HepG2 (cell line): ENCODE results near the gene ARTN. TPM values are rescaled to one million over a fixed set of nuclear protein-coding genes. Genes with fewer than 3 reads are reported as not detected.

Experiments used
- CHCHD3 ChIP-seq: sonication (generic); formaldehyde crosslinking; IDR thresholded peaks from 2 replicates; pipeline ENCODE4 v1.8.0; 2022; ENCODE audit warnings: mild to moderate bottlenecking, missing genetic modification reagents, moderate library complexity
- IRF9 ChIP-seq: sonication (generic); formaldehyde crosslinking; IDR thresholded peaks from 2 replicates; pipeline ENCODE4 v1.8.0; 2022; ENCODE audit warnings: missing genetic modification reagents, mild to moderate bottlenecking, borderline replicate concordance
- MAFG ChIP-seq: sonication (generic); formaldehyde crosslinking; IDR thresholded peaks from 2 replicates; pipeline ENCODE4 v1.5.1; 2020; ENCODE audit warnings: mild to moderate bottlenecking, missing genetic modification reagents
- MEIS2 ChIP-seq: sonication (generic); formaldehyde crosslinking; IDR thresholded peaks from 2 replicates; pipeline ENCODE4 v1.9.0; 2021; ENCODE audit warnings: mild to moderate bottlenecking, missing genetic modification reagents
- NONO ChIP-seq, 2 experiments: fragments of 450-650 bp in 1 of 2; sonication (generic) in 1 of 2; formaldehyde crosslinking in 1 of 2; IDR thresholded peaks in 1 of 2; conservative IDR thresholded peaks in 1 of 2; 2 replicates each; pipeline versions ENCODE4 v1.6.1 to v1.8.0; 2017 to 2022; ENCODE audit warnings: mild to moderate bottlenecking in 1 of 2, missing genetic modification reagents in 1 of 2, moderate library complexity in 1 of 2
- ZBTB38 ChIP-seq: sonication (generic); formaldehyde crosslinking; IDR thresholded peaks from 2 replicates; pipeline ENCODE4 v1.5.1; 2020; ENCODE audit warnings: mild to moderate bottlenecking, missing genetic modification reagents
- ZNF20 ChIP-seq: sonication (generic); formaldehyde crosslinking; IDR thresholded peaks from 2 replicates; pipeline ENCODE4 v1.4.0; 2020; ENCODE audit warnings: mild to moderate bottlenecking, moderate library complexity, missing genetic modification reagents
- ZSCAN31 ChIP-seq: sonication (generic); formaldehyde crosslinking; IDR thresholded peaks from 2 replicates; pipeline ENCODE4 v1.5.0; 2020; ENCODE audit warnings: low read depth, mild to moderate bottlenecking, missing genetic modification reagents
- polyA plus RNA-seq, 8 experiments: library from polyadenylated mRNA; depleted of rRNA in 3 of 8; stranded (reverse) in 7 of 8; unstranded in 1 of 8; fragments of >200 nt; fragmentation: Illumina TruSeq in 4 of 8; extraction: Trizol in 4 of 8; gene quantifications; 2 replicates each; pipeline versions ENCODE4 v1.2.1 to v1.2.3, GENCODE V29; 2011 to 2016; ENCODE audit warnings: low read depth in 4 of 8, missing spikeins in 1 of 8, mixed read lengths in 1 of 8; ENCODE audit not compliant: insufficient read depth in 1 of 8
- total RNA-seq, 5 experiments: library from RNA; depleted of rRNA; stranded (reverse); fragments of >200 nt; fragmentation: Illumina TruSeq; extraction: Trizol; gene quantifications; 2 replicates each; pipeline ENCODE4 v1.2.3, GENCODE V29; 2016; ENCODE audit warnings: low read depth in 1 of 5
- TF ChIP-seq, protein P1 (sequence below): sonication (generic); formaldehyde crosslinking; IDR thresholded peaks from 2 replicates; pipeline ENCODE4 v1.4.0; 2020; ENCODE audit warnings: mild to moderate bottlenecking, missing genetic modification reagents
- TF ChIP-seq, protein P2 (sequence below): sonication (generic); formaldehyde crosslinking; IDR thresholded peaks from 2 replicates; pipeline ENCODE4 v1.8.1; 2022; ENCODE audit warnings: low read depth, mild to moderate bottlenecking, missing genetic modification reagents
- TF ChIP-seq, protein P3 (sequence below): sonication (generic); formaldehyde crosslinking; IDR thresholded peaks from 2 replicates; pipeline ENCODE4 v1.4.0; 2020; ENCODE audit warnings: missing genetic modification reagents, borderline replicate concordance

ARTN gene
- total and polyA plus RNA-seq, 2 of the 13 experiments (the other 11 are each of a cell fraction or from before 2014, with no cell fraction given): 0.11 to 0.62 TPM

DNA sequence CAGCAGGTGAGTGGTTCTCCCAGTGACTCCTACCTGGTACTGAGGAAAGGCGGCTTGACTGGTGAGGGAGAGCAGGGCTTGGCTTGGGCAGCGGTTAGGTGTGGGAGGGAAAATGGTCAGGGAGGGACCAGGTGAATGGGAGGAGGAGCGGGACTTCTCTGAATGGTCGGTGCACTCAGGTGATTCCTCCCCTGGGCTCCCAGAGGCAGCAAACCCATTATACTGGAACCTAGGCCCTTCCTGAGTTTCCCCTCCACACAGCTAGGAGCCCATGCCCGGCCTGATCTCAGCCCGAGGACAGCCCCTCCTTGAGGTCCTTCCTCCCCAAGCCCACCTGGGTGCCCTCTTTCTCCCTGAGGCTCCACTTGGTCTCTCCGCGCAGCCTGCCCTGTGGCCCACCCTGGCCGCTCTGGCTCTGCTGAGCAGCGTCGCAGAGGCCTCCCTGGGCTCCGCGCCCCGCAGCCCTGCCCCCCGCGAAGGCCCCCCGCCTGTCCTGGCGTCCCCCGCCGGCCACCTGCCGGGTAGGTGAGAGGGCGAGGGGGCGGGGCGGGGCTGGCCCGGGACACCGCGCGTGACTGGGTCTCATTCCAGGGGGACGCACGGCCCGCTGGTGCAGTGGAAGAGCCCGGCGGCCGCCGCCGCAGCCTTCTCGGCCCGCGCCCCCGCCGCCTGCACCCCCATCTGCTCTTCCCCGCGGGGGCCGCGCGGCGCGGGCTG, 2.3 kb downstream of the ARTN start (continued):
- no peak for TF ChIP-seq IRF9 (CRISPR knock-in tag)
- TF ChIP-seq NONO (IDR thresholded peaks at IDR 0.05): no peak
- TF ChIP-seq NONO (CRISPR knock-in tag; conservative IDR thresholded peaks at IDR 0.05): peak; percentile 2; the same call in 1 of the 2 replicates
- TF ChIP-seq CHCHD3 (CRISPR knock-in tag): 0 out of 2 replicates have a peak, but pooled peaks have one; percentile 9
- TF ChIP-seq MAFG: no peak
- TF ChIP-seq, protein P1, sequence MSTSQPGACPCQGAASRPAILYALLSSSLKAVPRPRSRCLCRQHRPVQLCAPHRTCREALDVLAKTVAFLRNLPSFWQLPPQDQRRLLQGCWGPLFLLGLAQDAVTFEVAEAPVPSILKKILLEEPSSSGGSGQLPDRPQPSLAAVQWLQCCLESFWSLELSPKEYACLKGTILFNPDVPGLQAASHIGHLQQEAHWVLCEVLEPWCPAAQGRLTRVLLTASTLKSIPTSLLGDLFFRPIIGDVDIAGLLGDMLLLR (CRISPR knock-in tag): 0 out of 2 replicates have a peak, but pooled peaks have one; percentile 25
- TF ChIP-seq, protein P2, sequence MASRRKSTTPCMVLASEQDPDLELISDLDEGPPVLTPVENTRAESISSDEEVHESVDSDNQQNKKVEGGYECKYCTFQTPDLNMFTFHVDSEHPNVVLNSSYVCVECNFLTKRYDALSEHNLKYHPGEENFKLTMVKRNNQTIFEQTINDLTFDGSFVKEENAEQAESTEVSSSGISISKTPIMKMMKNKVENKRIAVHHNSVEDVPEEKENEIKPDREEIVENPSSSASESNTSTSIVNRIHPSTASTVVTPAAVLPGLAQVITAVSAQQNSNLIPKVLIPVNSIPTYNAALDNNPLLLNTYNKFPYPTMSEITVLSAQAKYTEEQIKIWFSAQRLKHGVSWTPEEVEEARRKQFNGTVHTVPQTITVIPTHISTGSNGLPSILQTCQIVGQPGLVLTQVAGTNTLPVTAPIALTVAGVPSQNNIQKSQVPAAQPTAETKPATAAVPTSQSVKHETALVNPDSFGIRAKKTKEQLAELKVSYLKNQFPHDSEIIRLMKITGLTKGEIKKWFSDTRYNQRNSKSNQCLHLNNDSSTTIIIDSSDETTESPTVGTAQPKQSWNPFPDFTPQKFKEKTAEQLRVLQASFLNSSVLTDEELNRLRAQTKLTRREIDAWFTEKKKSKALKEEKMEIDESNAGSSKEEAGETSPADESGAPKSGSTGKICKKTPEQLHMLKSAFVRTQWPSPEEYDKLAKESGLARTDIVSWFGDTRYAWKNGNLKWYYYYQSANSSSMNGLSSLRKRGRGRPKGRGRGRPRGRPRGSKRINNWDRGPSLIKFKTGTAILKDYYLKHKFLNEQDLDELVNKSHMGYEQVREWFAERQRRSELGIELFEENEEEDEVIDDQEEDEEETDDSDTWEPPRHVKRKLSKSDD (CRISPR knock-in tag): no peak
- no peak for TF ChIP-seq ZNF20 (CRISPR knock-in tag)
- 0 out of 2 replicates have a peak, but pooled peaks have one; percentile 32 for TF ChIP-seq ZSCAN31 (CRISPR knock-in tag)
- 0 out of 2 replicates have a peak, but pooled peaks have one; percentile 1 for TF ChIP-seq MEIS2 (CRISPR knock-in tag)
- no peak for TF ChIP-seq ZBTB38 (CRISPR knock-in tag)
- TF ChIP-seq, protein P3, sequence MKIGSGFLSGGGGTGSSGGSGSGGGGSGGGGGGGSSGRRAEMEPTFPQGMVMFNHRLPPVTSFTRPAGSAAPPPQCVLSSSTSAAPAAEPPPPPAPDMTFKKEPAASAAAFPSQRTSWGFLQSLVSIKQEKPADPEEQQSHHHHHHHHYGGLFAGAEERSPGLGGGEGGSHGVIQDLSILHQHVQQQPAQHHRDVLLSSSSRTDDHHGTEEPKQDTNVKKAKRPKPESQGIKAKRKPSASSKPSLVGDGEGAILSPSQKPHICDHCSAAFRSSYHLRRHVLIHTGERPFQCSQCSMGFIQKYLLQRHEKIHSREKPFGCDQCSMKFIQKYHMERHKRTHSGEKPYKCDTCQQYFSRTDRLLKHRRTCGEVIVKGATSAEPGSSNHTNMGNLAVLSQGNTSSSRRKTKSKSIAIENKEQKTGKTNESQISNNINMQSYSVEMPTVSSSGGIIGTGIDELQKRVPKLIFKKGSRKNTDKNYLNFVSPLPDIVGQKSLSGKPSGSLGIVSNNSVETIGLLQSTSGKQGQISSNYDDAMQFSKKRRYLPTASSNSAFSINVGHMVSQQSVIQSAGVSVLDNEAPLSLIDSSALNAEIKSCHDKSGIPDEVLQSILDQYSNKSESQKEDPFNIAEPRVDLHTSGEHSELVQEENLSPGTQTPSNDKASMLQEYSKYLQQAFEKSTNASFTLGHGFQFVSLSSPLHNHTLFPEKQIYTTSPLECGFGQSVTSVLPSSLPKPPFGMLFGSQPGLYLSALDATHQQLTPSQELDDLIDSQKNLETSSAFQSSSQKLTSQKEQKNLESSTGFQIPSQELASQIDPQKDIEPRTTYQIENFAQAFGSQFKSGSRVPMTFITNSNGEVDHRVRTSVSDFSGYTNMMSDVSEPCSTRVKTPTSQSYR (CRISPR knock-in tag): 0 out of 2 replicates have a peak, but pooled peaks have one; percentile 21
